Activated CD4-positive, alpha-beta memory T cell treated with anti-CD3 and anti-CD28 coated beads for 36 hours (primary cell): Measurements from ENCODE around the gene KCNK15. TPM values are rescaled to one million over a fixed set of nuclear protein-coding genes. Genes with fewer than 3 reads are reported as not detected.

ENCODE experiments used
- CTCF ChIA-PET: fragments of 350-600 bp; sonication (Branson Sonifier 250); formaldehyde crosslinking; loops from one replicate; lab custom pipeline; 2021; ENCODE audit warnings: antibody characterized with exemption, inconsistent platforms; lab: Charles Lee
- POLR2A ChIA-PET: fragments of 350-600 bp; sonication (Branson Sonifier 250); formaldehyde crosslinking; loops from one replicate; lab custom pipeline; 2021; ENCODE audit warnings: antibody characterized with exemption; lab: Charles Lee
- DNase-seq: peaks from one replicate; pipeline ENCODE4 v3.0.0-alpha.2; 2020
- H3K27ac Mint-ChIP-seq: one replicate; pipeline ENCODE4 v1.8.0; 2021; ENCODE audit warnings: mixed read lengths
- H3K27me3 Mint-ChIP-seq: one replicate; pipeline ENCODE4 v1.8.0; 2021; ENCODE audit warnings: mixed read lengths
- H3K36me3 Mint-ChIP-seq: one replicate; pipeline ENCODE4 v1.8.0; 2021; ENCODE audit warnings: mixed read lengths
- H3K4me1 Mint-ChIP-seq: one replicate; pipeline ENCODE4 v1.8.0; 2021; ENCODE audit warnings: low read depth, mixed read lengths
- H3K4me3 Mint-ChIP-seq: one replicate; pipeline ENCODE4 v1.8.0; 2021; ENCODE audit warnings: mild to moderate bottlenecking, mixed read lengths
- H3K9me3 Mint-ChIP-seq: one replicate; pipeline ENCODE4 v1.8.0; 2021; ENCODE audit warnings: mixed read lengths
- intact Hi-C: fragments of 100-400 bp; cut with micrococcal nuclease; formaldehyde crosslinking; loops from one replicate; pipeline ENCODE4 v1.15.1; 2023
- total RNA-seq, 2 experiments: library from RNA; stranded (reverse); gene quantifications; one replicate each; pipeline ENCODE4 v1.2.3, GENCODE V29; 2021

The KCNK15 gene
- total RNA-seq, 2 experiments from 2014 or later = 0.71 to 0.77 TPM

GRCh38 chr20:44717986-44718385, 27.7 kb upstream of the KCNK15 start:
- Mint-ChIP-seq H3K27ac (no peak overlapping the region), H3K36me3 (no peaks in the 10 kb centered on the region), H3K9me3 (no peaks in the 10 kb centered on the region), H3K4me1 (no peaks in the 10 kb centered on the region), H3K27me3 (peaks cover 1% of the 10 kb centered on the region), H3K4me3 (no peak overlapping the region)
- CTCF ChIA-PET = interaction anchor here (1.0 to 1.1 kb wide), 2 partner anchors 15 to 149 kb away, joined by 3 read pairs; no protein-coding TSS in a partner anchor
- no peak for DNase-seq
- intact Hi-C loops = no loop called here
- POLR2A ChIA-PET = no interaction called here

- DNase-seq = no peak
- Mint-ChIP-seq H3K27ac (no peak overlapping the region), H3K4me1 (no peaks in the 10 kb centered on the region), H3K9me3 (no peaks in the 10 kb centered on the region), H3K4me3 (no peak overlapping the region), H3K27me3 (no peaks in the 10 kb centered on the region), H3K36me3 (no peaks in the 10 kb centered on the region)
- POLR2A ChIA-PET = no interaction called here
- intact Hi-C loops = no loop called here
- CTCF ChIA-PET = no interaction called here
Measured at GRCh38 chr20:44719841-44720240, 25.8 kb upstream of the KCNK15 start.

GRCh38 chr20:44720621-44720996, 25.1 kb upstream of the KCNK15 start:
- CTCF ChIA-PET = no interaction called here
- Mint-ChIP-seq H3K27ac (no peak overlapping the region), H3K4me1 (no peaks in the 10 kb centered on the region), H3K36me3 (no peaks in the 10 kb centered on the region), H3K27me3 (no peaks in the 10 kb centered on the region), H3K4me3 (no peak overlapping the region), H3K9me3 (no peaks in the 10 kb centered on the region)
- DNase-seq = no peak
- intact Hi-C loops = no loop called here
- POLR2A ChIA-PET = no interaction called here

GRCh38 chr20:44720997-44721784, 24.5 kb upstream of the KCNK15 start:
- Mint-ChIP-seq H3K4me3 (no peak overlapping the region), H3K36me3 (no peaks in the 10 kb centered on the region), H3K9me3 (no peaks in the 10 kb centered on the region), H3K27me3 (no peaks in the 10 kb centered on the region), H3K4me1 (no peaks in the 10 kb centered on the region), H3K27ac (no peak overlapping the region)
- ChIA-PET POLR2A (no interaction called here), CTCF (interaction anchor here (1.5 to 2.1 kb wide), 2 partner anchors 12 to 36 kb away, joined by 5 read pairs; no protein-coding TSS in a partner anchor)
- intact Hi-C loops = no loop called here
- DNase-seq = no peak

GRCh38 chr20:44721785-44722054, 23.9 kb upstream of the KCNK15 start:
- H3K27me3 Mint-ChIP-seq = no peaks in the 10 kb centered on the region
- H3K4me3 Mint-ChIP-seq = no peak overlapping the region
- POLR2A ChIA-PET = no interaction called here
- no peaks in the 10 kb centered on the region for H3K36me3 Mint-ChIP-seq
- no peak overlapping the region for H3K27ac Mint-ChIP-seq
- intact Hi-C loops = no loop called here
- no peaks in the 10 kb centered on the region for H3K9me3 Mint-ChIP-seq
- no peak for DNase-seq
- CTCF ChIA-PET = interaction anchor here (1.5 to 2.1 kb wide), 2 partner anchors 11 to 37 kb away, joined by 5 read pairs; no protein-coding TSS in a partner anchor
- no peaks in the 10 kb centered on the region for H3K4me1 Mint-ChIP-seq

- Mint-ChIP-seq H3K36me3 (no peaks in the 10 kb centered on the region), H3K9me3 (no peaks in the 10 kb centered on the region), H3K27ac (no peak overlapping the region), H3K4me1 (no peaks in the 10 kb centered on the region), H3K4me3 (no peak overlapping the region), H3K27me3 (no peaks in the 10 kb centered on the region)
- intact Hi-C loops = no loop called here
- POLR2A ChIA-PET = no interaction called here
- CTCF ChIA-PET = interaction anchor here (2.1 kb wide), 1 partner anchor 38 kb away, joined by 5 read pairs; no protein-coding TSS in a partner anchor
- DNase-seq = no peak
Measured at GRCh38 chr20:44722990-44723389, 22.7 kb upstream of the KCNK15 start.

GRCh38 chr20:44723391-44723790, 22.3 kb upstream of the KCNK15 start:
- ChIA-PET POLR2A (no interaction called here), CTCF (interaction anchor here (2.1 kb wide), 1 partner anchor 38 kb away, joined by 5 read pairs; no protein-coding TSS in a partner anchor)
- Mint-ChIP-seq H3K4me1 (no peaks in the 10 kb centered on the region), H3K27ac (no peak overlapping the region), H3K9me3 (no peaks in the 10 kb centered on the region), H3K27me3 (no peaks in the 10 kb centered on the region), H3K36me3 (no peaks in the 10 kb centered on the region), H3K4me3 (no peak overlapping the region)
- intact Hi-C loops = no loop called here
- no peak for DNase-seq

DNA sequence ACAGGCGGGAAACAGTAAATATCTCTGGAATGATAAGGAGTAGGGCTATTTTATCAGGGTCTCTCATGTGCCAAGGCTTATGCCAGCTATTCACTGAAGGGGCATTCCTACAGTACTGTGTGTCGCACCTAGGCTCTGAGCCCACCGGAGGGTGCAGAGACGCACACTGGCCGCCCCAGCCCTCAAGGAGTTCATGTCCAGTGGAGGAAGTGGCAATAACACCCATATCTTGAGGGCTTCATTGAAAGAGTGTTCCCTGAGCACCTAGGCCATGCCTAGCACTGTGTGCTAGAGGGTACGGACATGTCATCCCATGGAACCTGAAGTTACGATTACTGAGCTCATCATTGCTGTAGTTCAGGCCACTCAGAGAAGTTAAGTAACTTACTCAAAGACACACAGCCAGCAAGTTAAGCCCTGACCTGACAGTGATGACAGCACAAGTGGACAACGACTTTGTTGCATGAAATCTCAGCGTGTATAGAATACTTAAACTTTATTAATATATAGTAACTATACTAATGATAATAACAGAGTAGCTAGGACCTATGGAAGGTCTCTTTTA, 21.8 kb upstream of the KCNK15 start:
- intact Hi-C loops = no loop called here
- no peaks in the 10 kb centered on the region for H3K27me3 Mint-ChIP-seq
- POLR2A ChIA-PET = no interaction called here
- DNase-seq = no peak
- H3K36me3 Mint-ChIP-seq = no peaks in the 10 kb centered on the region
- CTCF ChIA-PET = interaction anchor here (0.9 kb wide), 1 partner anchor 38 kb away, joined by 6 read pairs; no protein-coding TSS in a partner anchor
- H3K4me1 Mint-ChIP-seq = no peaks in the 10 kb centered on the region
- no peak overlapping the region for H3K27ac Mint-ChIP-seq
- no peaks in the 10 kb centered on the region for H3K9me3 Mint-ChIP-seq
- no peak overlapping the region for H3K4me3 Mint-ChIP-seq

DNA sequence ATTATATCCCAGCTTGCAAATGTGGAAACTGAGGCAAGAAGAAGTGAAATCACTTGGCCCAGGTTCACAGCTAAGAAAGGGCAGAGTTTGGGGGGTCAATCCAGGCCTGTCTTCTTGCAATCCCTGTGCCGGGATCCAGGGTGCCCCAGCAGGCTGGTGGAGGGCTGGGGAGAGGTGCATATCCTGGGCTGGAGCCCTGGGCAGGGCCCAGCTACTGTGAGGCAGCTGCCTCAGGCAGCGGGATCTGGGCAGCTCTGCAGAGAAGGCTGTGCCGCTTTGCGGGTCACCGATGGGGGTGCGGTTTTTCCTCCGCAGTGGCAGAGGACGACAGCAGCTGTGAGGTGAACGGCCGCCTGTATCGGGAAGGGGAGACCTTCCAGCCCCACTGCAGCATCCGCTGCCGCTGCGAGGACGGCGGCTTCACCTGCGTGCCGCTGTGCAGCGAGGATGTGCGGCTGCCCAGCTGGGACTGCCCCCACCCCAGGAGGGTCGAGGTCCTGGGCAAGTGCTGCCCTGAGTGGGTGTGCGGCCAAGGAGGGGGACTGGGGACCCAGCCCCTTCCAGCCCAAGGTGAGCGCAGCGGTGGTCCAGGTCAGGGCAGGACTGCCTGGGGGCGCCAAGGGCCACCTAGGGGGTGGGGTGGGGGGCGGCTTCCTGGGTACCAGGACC, 21.1 kb upstream of the KCNK15 start:
- H3K27ac Mint-ChIP-seq = no peak overlapping the region
- ChIA-PET POLR2A (no interaction called here), CTCF (interaction anchor here (0.9 kb wide), 1 partner anchor 39 kb away, joined by 6 read pairs; no protein-coding TSS in a partner anchor)
- intact Hi-C loops = no loop called here
- no peaks in the 10 kb centered on the region for H3K27me3 Mint-ChIP-seq
- H3K4me3 Mint-ChIP-seq = no peak overlapping the region
- H3K9me3 Mint-ChIP-seq = no peaks in the 10 kb centered on the region
- no peaks in the 10 kb centered on the region for H3K36me3 Mint-ChIP-seq
- DNase-seq = no peak
- no peaks in the 10 kb centered on the region for H3K4me1 Mint-ChIP-seq

DNA sequence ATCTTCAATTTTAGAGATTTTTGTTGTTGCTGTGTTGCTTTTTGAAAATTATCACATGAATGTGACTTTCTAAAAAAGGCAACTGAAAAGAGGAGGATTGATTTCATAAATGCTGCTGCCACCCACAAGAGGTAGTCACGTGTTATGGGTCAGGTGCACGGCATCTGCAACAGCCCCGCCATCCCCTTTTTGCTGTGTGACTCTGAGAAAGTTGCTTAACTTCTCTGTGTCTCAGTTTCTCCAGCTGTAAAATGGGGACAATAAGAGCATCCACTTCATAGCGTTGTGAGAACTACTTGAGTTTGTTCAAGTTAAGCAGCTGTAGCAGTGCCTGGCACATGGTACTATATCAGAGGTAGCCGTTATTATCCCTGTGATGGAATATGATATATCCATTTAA, 19.8 kb upstream of the KCNK15 start:
- H3K9me3 Mint-ChIP-seq = no peaks in the 10 kb centered on the region
- POLR2A ChIA-PET = no interaction called here
- intact Hi-C loops = no loop called here
- H3K27me3 Mint-ChIP-seq = no peaks in the 10 kb centered on the region
- no peak overlapping the region for H3K27ac Mint-ChIP-seq
- DNase-seq = no peak
- CTCF ChIA-PET = no interaction called here
- no peaks in the 10 kb centered on the region for H3K4me1 Mint-ChIP-seq
- H3K36me3 Mint-ChIP-seq = no peaks in the 10 kb centered on the region
- no peak overlapping the region for H3K4me3 Mint-ChIP-seq

DNA sequence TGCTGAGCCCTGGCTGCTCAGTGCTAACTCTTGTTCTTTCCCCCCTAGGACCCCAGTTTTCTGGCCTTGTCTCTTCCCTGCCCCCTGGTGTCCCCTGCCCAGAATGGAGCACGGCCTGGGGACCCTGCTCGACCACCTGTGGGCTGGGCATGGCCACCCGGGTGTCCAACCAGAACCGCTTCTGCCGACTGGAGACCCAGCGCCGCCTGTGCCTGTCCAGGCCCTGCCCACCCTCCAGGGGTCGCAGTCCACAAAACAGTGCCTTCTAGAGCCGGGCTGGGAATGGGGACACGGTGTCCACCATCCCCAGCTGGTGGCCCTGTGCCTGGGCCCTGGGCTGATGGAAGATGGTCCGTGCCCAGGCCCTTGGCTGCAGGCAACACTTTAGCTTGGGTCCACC, 18.6 kb upstream of the KCNK15 start:
- Mint-ChIP-seq H3K27ac (no peak overlapping the region), H3K36me3 (no peaks in the 10 kb centered on the region), H3K4me3 (no peak overlapping the region), H3K27me3 (no peaks in the 10 kb centered on the region), H3K4me1 (peaks cover 1% of the 10 kb centered on the region), H3K9me3 (no peaks in the 10 kb centered on the region)
- CTCF ChIA-PET = no interaction called here
- DNase-seq = no peak
- POLR2A ChIA-PET = no interaction called here
- intact Hi-C loops = no loop called here

- H3K4me3 Mint-ChIP-seq = no peak overlapping the region
- no peak for DNase-seq
- no peaks in the 10 kb centered on the region for H3K9me3 Mint-ChIP-seq
- no peaks in the 10 kb centered on the region for H3K27me3 Mint-ChIP-seq
- no peaks in the 10 kb centered on the region for H3K36me3 Mint-ChIP-seq
- H3K4me1 Mint-ChIP-seq = peaks cover 7% of the 10 kb centered on the region
- ChIA-PET CTCF (no interaction called here), POLR2A (no interaction called here)
- intact Hi-C loops = no loop called here
- no peak overlapping the region for H3K27ac Mint-ChIP-seq
Measured at GRCh38 chr20:44727651-44728050, 18.0 kb upstream of the KCNK15 start.
